NB4 (cell line): Measurements from ENCODE around the gene ARHGAP15.
A peak's percentile ranks its signal among the peaks of the same experiment; 100 is the strongest.

ENCODE experiments used
- DNase-seq: peaks from one replicate; pipeline ENCODE4 v3.0.0; 2010; ENCODE audit warnings: low read depth
- H3K4me3 ChIP-seq: one replicate; pipeline ENCODE4 v1.5.1; 2011; ENCODE audit warnings: mild to moderate bottlenecking, low read depth, low read length, moderate library complexity
- CTCF ChIP-seq: IDR thresholded peaks from one replicate; pipeline ENCODE4 v1.5.1; 2012; ENCODE audit warnings: low read depth, low read length
- MAX ChIP-seq: IDR thresholded peaks from 2 replicates; pipeline ENCODE4 v1.6.1; 2011; ENCODE audit warnings: low read depth, low read length
- MYC ChIP-seq: IDR thresholded peaks from 2 replicates; pipeline ENCODE4 v1.6.1; 2011; ENCODE audit warnings: low read depth, low read length
- POLR2A ChIP-seq: IDR thresholded peaks from 2 replicates; pipeline ENCODE4 v1.6.1; 2011; ENCODE audit warnings: mild to moderate bottlenecking; ENCODE audit not compliant: insufficient read length; ENCODE audit errors: extremely low read depth

Gene ARHGAP15

GRCh38 chr2:143623231-143623908 lies 494.2 kb downstream of the ARHGAP15 start:
- DNase-seq, result no peak
- H3K4me3 ChIP-seq, result no peak overlapping the region
- TF ChIP-seq CTCF, result no peak
- no peak for TF ChIP-seq MYC
- no peak for TF ChIP-seq POLR2A
- no peak for TF ChIP-seq MAX

GRCh38 chr2:143623909-143624260 lies 494.7 kb downstream of the ARHGAP15 start:
- no peak for TF ChIP-seq MAX
- no peak for TF ChIP-seq POLR2A
- TF ChIP-seq CTCF, result no peak
- no peak for TF ChIP-seq MYC
- no peak for DNase-seq
- H3K4me3 ChIP-seq, result no peak overlapping the region

GRCh38 chr2:143629340-143629739 lies 500.1 kb downstream of the ARHGAP15 start:
- TF ChIP-seq MYC, result no peak
- TF ChIP-seq POLR2A, result no peak
- no peak for TF ChIP-seq CTCF
- TF ChIP-seq MAX, result no peak
- no peak overlapping the region for H3K4me3 ChIP-seq
- peak; percentile 59 for DNase-seq

GRCh38 chr2:143632751-143633374 lies 503.6 kb downstream of the ARHGAP15 start:
- DNase-seq, result no peak
- no peak overlapping the region for H3K4me3 ChIP-seq
- TF ChIP-seq MAX, result no peak
- TF ChIP-seq POLR2A, result no peak
- no peak for TF ChIP-seq MYC
- no peak for TF ChIP-seq CTCF

- H3K4me3 ChIP-seq, result no peak overlapping the region
- TF ChIP-seq MYC (no peak), CTCF (no peak), MAX (no peak), POLR2A (no peak)
- no peak for DNase-seq
Observed at GRCh38 chr2:143633419-143633818, 504.2 kb downstream of the ARHGAP15 start.

- DNase-seq, result no peak
- H3K4me3 ChIP-seq, result no peak overlapping the region
- TF ChIP-seq CTCF (no peak), MAX (no peak)
Observed at GRCh38 chr2:143635302-143635701, 506.1 kb downstream of the ARHGAP15 start.
